ENCODE data around the gene SCUBE3.

Gene SCUBE3

DNA sequence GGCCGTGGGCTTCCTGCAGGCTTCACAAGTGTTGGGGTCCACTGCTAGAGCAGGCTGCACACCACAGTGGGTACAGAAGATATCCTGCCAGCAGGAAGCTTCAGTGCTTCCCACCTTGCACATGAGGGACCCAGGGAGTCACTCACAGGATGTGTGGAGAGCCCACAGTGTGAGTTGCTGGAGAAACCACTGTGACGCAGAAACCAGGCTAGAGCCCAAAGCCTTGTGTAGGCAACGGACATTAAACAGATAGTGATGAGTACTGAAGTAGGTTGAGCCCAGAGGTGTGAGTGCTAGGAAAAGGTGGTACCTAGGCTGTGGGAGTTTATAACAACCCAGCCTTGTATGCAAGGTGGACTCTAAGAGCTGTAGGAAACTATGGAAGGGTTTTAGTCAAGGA lies 65.0 kb downstream of the SCUBE3 start:
- DNase-seq, result no peak

DNA sequence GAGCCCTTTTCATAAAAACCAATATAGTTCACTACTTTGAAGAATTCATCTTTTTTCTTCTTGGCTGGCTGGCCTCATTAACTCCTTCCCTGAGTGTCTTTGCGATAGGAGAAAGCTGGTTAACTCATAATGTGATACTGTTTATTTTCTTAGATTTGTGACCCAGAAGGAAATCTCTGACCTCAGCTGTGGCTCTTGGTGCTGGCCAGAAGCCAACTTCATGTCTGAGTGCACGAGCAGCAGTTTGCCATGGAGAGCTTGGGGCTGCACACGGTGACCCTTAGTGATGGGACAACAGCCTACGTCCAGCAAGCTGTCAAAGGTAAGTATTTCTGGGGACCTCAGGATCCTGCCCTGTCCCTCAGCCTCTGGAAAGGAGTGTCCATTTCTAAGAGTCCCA lies 67.1 kb downstream of the SCUBE3 start:
- no peak for DNase-seq

DNA sequence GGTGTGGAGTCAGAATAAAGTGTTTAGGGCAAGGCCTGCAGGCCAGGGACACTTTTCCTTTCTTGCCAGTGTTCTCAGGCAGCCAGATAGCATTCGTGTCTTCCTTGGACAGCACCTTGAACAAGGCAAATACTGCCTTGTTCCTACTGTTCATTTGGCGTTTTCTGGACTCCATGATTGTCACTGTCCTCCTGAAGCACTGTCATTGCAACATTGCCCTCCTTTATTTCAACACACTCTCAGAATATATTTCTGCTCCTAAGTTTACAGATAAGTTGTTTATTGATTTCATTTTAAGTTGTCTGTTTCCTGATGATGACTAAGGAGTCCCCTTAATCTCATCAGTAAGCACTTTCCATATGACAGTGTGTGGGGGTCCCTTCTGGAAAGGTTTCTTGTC lies 68.7 kb downstream of the SCUBE3 start:
- no peak for DNase-seq

DNA sequence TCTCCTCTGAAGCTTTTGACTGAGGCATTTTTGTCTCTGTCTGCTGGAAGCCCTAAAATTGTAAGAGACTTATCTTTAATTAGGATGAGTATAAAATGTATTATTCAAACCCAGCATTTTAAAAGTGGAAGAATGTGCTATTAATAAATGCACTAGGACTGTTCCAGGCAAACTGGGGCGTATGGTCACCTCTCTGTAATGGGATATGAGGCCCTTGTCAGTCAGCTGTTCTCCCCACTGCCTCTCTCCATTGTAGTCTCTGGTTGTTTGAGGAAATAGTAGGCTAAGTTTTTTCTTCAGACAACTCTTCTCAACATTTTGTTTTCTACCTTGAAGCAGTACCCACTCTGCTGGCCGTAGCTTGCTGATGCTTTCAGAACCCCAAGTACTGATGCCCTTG lies 69.6 kb downstream of the SCUBE3 start:
- DNase-seq, result no peak

DNA sequence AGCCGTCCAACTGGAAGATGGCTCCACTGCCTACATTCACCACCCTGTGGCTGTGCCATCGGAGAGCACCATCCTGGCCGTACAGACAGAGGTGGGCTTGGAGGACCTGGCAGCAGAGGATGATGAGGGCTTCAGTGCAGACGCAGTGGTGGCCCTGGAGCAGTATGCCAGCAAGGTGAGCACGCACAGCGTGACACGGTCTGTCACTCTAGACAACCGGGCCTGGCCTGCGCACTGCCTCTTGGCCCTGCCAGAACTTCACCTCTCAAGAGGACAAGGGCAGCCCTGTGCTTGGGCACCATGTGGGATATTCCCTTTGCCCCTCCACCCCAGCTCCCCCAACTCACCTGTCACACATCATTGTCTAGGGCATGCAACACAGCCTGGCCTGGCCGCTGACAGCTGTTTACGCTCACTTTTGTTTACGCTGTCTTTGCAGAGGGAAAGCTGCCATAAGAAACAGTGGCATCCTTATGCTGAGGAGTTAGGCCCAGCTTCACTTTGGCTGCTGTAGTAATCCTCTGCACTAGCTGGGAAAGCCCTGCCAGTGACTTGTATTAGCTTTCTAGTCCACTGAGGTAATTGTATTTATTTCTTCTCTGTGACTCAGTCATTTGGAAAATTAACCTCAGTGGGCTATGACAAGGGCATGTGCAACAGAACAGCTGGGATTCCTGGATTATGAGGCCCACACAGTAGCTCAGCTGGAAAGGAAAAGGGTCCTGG lies 74.1 kb downstream of the SCUBE3 start:
- no peak for DNase-seq

DNA sequence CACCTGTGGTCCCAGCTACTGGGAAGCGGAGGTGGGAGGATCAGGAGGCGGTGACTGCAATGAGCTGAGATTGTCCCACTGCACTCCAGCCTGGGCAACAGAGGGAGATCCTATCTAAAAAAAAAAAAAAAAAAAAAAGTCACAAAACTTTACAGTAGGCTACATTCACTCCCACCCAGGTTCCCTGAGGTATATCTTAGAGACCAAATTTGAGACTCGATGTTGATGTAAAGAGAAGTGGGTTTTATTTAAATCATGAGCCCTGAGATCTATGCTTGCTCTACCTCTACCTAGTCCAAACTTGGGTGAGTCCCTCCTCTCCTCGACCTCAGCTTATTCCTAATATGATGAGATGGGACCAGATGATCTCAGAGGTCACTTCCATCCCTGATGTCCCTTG lies 75.1 kb downstream of the SCUBE3 start:
- no peak for DNase-seq

DNA sequence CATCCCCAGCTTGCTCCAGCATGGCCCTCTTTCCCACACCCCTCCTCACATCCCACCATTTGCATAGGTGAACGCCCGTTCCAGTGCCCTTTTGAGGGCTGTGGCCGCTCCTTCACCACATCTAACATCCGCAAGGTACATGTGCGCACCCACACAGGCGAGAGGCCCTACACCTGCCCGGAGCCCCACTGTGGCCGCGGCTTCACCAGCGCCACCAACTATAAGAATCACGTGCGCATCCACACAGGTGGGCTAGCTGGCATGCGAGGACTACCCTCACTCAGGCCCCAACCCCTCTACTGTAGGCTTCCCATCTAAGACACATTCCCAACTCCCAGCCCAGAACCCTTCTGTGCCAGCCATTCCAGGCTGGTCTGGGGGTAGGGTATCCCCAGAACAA lies 77.7 kb downstream of the SCUBE3 start:
- no peak for DNase-seq

DNA sequence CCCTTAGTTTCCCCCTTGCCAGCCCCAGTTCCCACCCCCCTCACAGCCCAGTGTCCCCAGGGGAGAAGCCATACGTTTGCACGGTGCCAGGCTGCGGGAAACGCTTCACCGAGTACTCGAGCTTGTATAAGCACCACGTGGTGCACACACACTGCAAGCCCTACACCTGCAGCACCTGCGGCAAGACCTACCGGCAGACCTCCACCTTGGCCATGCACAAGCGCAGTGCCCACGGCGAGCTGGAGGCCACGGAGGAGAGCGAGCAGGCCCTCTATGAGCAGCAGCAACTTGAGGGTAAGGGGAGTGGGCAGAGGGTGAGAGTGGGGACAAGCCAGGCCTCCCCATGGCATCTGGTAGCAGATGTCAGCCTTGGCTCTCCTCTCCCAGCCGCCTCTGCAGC lies 78.7 kb downstream of the SCUBE3 start:
- DNase-seq, result no peak

DNA sequence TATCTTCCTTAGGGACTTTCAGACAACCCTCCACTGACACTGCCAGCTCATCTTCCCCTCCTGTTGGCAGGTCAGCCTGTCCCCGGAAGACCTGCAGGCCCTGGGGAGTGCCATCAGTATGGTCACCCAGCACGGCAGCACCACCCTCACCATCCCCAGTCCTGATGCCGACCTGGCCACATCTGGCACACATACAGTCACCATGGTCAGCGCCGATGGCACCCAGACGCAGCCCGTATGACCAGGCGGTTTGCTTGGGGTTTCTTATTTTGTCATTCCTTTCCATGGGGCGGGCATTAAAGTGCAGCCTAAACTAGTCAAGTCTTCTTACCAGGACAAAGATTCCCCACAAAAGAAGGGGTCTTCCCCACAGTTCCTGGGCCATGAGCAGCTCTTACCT lies 79.9 kb downstream of the SCUBE3 start:
- no peak for DNase-seq

DNA sequence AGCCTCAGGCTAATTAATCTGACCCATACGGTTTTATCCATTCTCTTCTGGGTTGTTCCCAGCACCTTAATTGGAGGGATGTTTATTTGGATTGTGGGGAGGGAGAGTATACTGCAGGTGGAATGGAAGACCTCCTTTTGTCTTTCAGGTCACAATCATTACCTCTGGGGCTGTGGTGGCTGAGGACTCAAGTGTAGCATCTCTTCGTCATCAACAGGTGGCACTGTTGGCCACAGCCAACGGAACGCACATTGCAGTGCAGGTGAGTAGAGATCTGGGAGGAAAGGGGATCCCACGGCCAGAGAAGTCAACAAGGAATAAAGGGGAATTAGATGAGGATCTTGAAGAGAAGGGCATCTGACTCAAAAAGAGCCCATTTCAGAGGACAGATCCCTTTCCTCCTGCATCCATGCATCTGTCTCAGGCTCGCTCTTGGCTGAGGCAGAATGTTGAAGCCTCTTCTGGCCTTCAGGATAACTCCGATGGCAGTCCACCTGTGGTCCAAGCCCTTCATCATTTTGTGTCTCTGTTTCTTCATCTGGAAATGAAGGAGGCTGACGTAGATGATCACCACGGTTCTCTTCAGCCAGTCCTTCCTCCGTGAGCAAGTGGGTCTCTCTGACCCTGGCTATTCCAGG lies 80.7 kb downstream of the SCUBE3 start:
- peak; percentile 38 for DNase-seq

DNA sequence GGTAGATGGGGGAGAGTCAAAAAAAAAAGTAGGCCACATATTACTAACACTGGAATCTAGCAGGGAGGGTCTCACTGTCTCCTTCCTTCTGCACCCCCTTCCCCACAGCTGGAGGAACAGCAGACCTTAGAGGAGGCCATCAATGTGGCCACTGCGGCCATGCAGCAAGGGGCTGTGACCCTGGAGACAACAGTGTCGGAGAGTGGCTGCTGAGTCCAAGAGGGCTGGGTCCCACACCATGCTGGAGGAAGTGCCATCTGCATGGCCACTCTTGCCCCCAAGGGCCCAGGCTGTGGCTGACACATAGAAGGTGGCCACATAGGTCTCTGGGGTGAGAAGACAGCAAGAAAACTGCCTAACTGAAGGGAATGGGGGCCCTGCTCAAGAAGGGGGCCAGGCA lies 81.3 kb downstream of the SCUBE3 start:
- no peak for DNase-seq

DNA sequence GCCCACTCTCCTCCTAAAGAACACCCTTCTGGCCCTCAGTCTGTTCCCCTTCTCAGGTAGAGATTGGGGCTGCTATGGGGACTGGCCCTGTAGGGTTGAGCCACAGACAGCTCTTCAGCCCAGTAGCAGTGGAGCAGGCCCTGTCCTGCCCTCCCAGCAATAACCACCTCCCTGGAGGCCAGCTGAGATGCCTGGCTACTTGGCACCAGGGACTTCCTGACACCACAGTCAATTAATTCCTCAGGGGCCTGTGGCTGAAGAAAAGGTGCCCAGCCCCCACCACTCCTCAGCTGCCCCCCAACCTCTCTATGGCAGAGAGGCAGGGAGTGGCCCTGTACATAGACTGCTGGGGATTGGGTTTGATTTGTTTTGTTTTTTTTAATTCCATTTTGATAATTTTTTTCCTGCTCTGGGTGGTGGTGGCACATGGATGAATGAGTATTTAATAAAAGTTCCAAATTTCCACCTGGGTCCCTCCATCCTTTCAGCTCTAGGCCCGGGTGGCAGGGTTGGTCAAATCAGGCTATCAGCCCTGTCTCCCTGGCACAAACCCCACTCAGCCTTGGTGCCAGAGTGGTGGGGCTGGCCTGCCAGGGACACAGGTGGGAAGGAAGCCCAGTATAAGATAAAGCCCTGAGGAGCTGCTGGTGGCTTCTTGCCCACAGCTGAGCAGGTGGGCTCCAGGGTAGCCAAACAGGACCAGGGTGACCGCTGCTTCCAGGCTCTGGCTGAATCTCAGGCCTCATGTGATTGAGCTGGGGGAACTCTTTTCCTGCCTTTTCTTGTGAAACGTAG lies 82.0 kb downstream of the SCUBE3 start:
- DNase-seq, result no peak

DNA sequence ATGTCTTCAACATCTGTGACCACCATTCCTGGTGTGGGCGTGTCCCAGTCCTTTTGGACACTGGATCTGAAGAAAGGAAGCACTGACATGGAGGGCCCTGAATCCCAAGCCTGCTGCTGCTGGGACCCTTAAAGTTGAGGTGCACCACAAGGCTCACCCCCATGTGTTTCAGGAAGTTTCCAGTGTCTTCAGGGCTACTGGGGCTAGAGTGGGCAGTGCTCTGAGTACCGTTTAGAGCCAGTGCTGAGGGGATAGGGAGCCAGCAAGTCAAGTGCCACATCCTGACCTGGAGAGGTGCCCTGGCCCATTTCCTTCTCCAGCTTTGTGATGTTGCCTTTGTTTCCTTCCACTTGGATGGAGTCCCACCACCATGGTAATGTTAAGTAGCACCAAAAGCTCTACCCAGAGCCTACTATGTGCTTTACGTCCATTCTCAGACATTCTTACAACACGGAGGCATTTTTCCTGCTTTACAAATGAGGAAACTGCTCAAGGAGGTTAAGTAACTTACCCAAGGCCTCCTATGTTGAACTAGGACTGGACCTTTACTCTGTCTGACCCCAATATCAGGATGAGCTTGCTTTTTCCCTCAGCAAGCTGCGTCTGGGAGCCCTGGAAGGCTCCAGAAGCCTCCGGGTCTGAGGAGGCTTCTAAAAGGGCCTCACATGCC lies 83.3 kb downstream of the SCUBE3 start:
- DNase-seq, result no peak

DNA sequence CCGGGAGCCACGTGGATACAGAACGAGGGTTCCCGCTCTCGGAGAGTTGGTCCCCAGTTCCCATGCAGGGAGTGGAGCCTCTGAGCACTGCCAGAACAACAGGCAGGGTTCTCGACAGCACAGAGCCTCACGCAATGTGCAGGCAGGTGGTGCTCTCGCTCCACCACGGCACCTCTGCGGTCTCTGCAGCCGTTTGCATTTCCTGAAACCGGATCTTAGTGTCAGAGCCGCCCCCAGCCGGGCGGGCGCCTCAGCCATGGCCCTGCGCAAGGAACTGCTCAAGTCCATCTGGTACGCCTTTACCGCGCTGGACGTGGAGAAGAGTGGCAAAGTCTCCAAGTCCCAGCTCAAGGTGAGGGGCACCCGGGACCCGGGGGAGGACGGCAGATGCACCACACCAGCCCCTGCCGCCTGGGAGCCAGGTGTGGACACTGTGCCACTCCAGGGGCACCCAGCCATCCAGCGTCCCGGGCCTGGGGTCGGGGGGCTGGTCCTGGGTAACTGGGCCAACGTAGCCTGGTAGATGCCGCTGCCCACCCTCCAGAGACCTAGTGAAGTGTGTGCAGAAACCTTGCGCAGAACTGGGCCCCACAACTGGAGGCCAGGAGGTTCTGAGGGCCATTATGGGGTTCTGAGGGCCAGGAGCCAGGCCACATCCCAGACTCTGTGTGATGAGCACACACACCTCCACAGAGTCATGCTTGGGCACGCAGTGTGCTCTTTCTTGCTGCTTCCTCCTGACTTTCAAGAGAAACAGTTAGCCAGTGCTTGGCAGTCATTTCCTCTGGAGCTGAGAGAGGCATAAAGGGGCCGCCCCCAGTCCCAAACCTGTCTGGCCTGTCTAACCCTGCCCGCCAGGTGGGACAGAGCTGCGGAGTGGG lies 84.1 kb downstream of the SCUBE3 start, which contains the start of gene DEF6:
Gene DEF6 (plus strand): TSS at position 218 of the 881 bp plus-strand sequence. CDS start 39 bp downstream, at position 257.
- peak; percentile 82 for DNase-seq

DNA sequence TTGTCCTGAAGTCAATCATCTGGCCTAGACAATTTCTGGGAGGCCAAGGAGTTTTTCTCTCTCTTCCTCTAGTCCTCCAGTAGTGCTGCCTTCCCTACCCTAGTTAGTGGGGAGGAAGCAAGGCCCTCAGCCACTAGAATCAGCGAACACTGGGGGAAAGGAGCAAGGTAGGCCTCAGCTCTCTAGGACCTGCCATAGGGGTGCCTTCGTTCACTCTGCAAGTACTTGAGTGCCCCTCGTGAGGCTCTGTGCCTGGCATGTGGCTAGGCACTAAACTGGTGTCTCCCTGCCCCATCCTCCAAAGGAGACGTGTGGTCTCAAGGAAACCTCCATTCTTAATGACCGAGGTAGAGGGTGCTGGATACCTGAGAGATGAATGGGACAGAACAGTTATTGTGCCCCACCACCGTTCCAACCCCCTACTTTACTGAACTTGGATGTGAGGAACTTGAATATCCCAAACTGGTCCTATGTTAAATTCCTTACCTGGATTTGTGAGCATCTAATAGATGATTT lies 84.9 kb downstream of the SCUBE3 start:
- DNase-seq, result no peak

DNA sequence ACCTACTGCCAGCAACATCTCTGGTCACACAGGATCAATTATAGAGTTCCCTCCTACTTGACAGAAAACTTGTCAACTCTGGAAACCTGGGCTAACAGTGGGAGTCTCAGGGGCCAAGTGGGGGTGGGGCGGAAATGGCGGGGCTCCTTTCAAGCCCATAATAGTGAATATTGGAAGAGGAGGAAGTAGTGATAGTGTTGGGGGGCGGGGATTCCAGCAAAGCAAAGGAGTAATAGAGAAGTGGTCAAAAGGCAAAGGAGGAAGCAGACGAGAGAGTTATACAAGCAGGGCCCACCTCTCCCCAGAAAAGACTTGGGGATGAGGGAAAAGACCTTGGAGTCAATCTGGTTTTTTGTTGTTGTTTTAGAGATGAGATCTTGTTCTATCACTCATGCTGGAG lies 85.9 kb downstream of the SCUBE3 start:
- no peak for DNase-seq

DNA sequence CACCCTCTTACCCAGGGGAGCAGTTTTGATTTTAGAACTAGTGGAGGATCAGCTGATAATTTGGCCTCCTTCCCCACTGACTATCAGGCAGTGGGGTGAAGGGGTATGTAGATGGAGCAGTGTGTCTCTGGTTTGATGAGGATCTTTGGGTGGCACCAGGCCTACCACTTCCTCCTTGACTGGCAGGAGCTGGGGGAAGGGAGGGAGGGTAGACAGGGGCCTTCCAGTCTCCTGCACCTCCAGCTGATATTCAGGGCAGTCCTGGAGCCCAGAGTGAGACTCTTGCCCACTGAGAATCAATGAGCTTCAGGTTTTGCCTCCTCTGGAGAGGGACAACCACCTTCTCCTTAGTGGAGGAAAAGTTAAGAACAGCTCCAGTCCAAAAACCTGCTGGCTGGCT lies 87.1 kb downstream of the SCUBE3 start:
- no peak for DNase-seq
